SK-N-SH (cell line): ENCODE data around the gene C3orf70. TPM values are rescaled to one million over a fixed set of nuclear protein-coding genes. Genes with fewer than 3 reads are reported as not detected.
A peak's percentile ranks its signal among the peaks of the same experiment; 100 is the strongest.

Experiments used
- CTCF ChIA-PET: fragments of 300-600, 350-600 bp; formaldehyde crosslinking; extraction: SDS; loops from one replicate; lab custom pipeline; 2021; lab: Yijun Ruan, JAX
- POLR2A ChIA-PET: fragments of 350-600 bp; sonication (Branson Sonifier 250); formaldehyde crosslinking; extraction: SDS; loops from one replicate; lab custom pipeline; 2020; ENCODE audit warnings: antibody characterized with exemption, inconsistent platforms; lab: Yijun Ruan, JAX
- DNase-seq: peaks from one replicate; pipeline ENCODE4 v3.0.0; 2012
- H2AFZ ChIP-seq: fragments of 200-600 bp; sonication (generic); 2 replicates; pipeline ENCODE4 v1.8.1; 2016; ENCODE audit warnings: antibody characterized with exemption, mild to moderate bottlenecking, low read depth
- H3F3A ChIP-seq: fragments of 200-600 bp; sonication (generic); replicated peaks from 2 replicates; pipeline ENCODE3; 2016; ENCODE audit warnings: antibody characterized with exemption, mild to moderate bottlenecking; ENCODE audit not compliant: insufficient read depth
- H3K27ac ChIP-seq, 2 experiments: fragments of 200-500 bp in 1 of 2; fragments of 200-600 bp in 1 of 2; sonication (Bioruptor generic) in 1 of 2; sonication (generic), shearing (Covaris generic) in 1 of 2; 2 replicates each; pipeline versions ENCODE4 v1.5.1 to v1.6.1; 2014 to 2016; ENCODE audit warnings: low read depth in 2 of 2, inconsistent platforms in 1 of 2, low read length in 1 of 2, mild to moderate bottlenecking in 1 of 2, mixed read lengths in 1 of 2
- H3K27me3 ChIP-seq: fragments of 200-600 bp; sonication (generic), shearing (Covaris generic); 2 replicates; pipeline ENCODE4 v1.6.1; 2016; ENCODE audit warnings: mixed run types; ENCODE audit not compliant: insufficient read depth
- H3K36me3 ChIP-seq, 2 experiments: fragments of 200-500 bp in 1 of 2; fragments of 200-600 bp in 1 of 2; sonication (Bioruptor generic) in 1 of 2; sonication (generic) in 1 of 2; replicated peaks in 1 of 2; 2 replicates each; pipeline versions ENCODE3 to v1.5.1; 2014 to 2016; ENCODE audit warnings: low read length in 1 of 2, mild to moderate bottlenecking in 1 of 2; ENCODE audit not compliant: insufficient read depth in 2 of 2, control insufficient read depth in 1 of 2
- H3K4me1 ChIP-seq, 2 experiments: fragments of 200-500 bp in 1 of 2; fragments of 200-600 bp in 1 of 2; sonication (Bioruptor generic) in 1 of 2; sonication (generic), shearing (Covaris generic) in 1 of 2; 2 replicates each; pipeline versions ENCODE4 v1.5.1 to v1.6.1; 2014 to 2016; ENCODE audit warnings: low read depth in 1 of 2, low read length in 1 of 2, mixed run types in 1 of 2; ENCODE audit not compliant: insufficient read depth in 2 of 2, control insufficient read depth in 1 of 2
- H3K4me2 ChIP-seq: fragments of 200-600 bp; sonication (generic), shearing (Covaris generic); 2 replicates; pipeline ENCODE4 v1.6.1; 2017; ENCODE audit warnings: mixed run types
- H3K4me3 ChIP-seq, 2 experiments: fragments of 200-500 bp in 1 of 2; fragments of 200-600 bp in 1 of 2; sonication (Bioruptor generic) in 1 of 2; sonication (generic), shearing (Covaris generic) in 1 of 2; 2 replicates each; pipeline versions ENCODE4 v1.5.1 to v1.8.1; 2014 to 2016; ENCODE audit warnings: low read depth in 2 of 2, inconsistent platforms in 1 of 2, low read length in 1 of 2, mild to moderate bottlenecking in 1 of 2, mixed read lengths in 1 of 2, moderate library complexity in 1 of 2
- H3K79me2 ChIP-seq: fragments of 200-600 bp; sonication (generic); 2 replicates; pipeline ENCODE4 v1.8.1; 2017; ENCODE audit warnings: mild to moderate bottlenecking; ENCODE audit not compliant: insufficient read depth
- H3K9ac ChIP-seq: fragments of 200-600 bp; sonication (generic); 2 replicates; pipeline ENCODE4 v1.6.1; 2017; ENCODE audit warnings: mixed run types
- H3K9me2 ChIP-seq: fragments of 200-600 bp; sonication (generic); 2 replicates; pipeline ENCODE4 v1.6.1; 2017; ENCODE audit warnings: mixed run types
- H3K9me3 ChIP-seq: fragments of 200-600 bp; sonication (generic); 2 replicates; pipeline ENCODE4 v1.6.1; 2017; ENCODE audit warnings: mixed run types, mild to moderate bottlenecking, moderate library complexity
- H4K20me1 ChIP-seq: fragments of 200-600 bp; sonication (generic); 2 replicates; pipeline ENCODE4 v1.6.1; 2017; ENCODE audit warnings: mild to moderate bottlenecking, mixed run types; ENCODE audit not compliant: insufficient read depth
- FOSL2 ChIP-seq: IDR thresholded peaks from 2 replicates; pipeline ENCODE4 v1.4.0; 2012; ENCODE audit warnings: low read depth, mild to moderate bottlenecking, moderate library complexity, borderline replicate concordance
- FOXJ3 ChIP-seq: sonication (generic); formaldehyde crosslinking; IDR thresholded peaks from 2 replicates; pipeline ENCODE4 v1.5.1; 2020; ENCODE audit warnings: mild to moderate bottlenecking, missing genetic modification reagents
- GATA2 ChIP-seq: sonication (generic); formaldehyde crosslinking; IDR thresholded peaks from 2 replicates; pipeline ENCODE4 v1.5.0; 2020; ENCODE audit warnings: mild to moderate bottlenecking, missing genetic modification reagents
- JUND ChIP-seq: IDR thresholded peaks from 2 replicates; pipeline ENCODE4 v1.4.0; 2012
- NFIC ChIP-seq: IDR thresholded peaks from 2 replicates; pipeline ENCODE4 v1.4.0; 2012; ENCODE audit warnings: borderline replicate concordance
- RAD21 ChIP-seq: IDR thresholded peaks from 2 replicates; pipeline ENCODE4 v1.6.1; 2012; ENCODE audit warnings: mild to moderate bottlenecking, low read length
- SIN3A ChIP-seq: IDR thresholded peaks from 2 replicates; pipeline ENCODE4 v1.6.1; 2012; ENCODE audit warnings: low read depth, mild to moderate bottlenecking, low read length, moderate library complexity, borderline replicate concordance
- SMC3 ChIP-seq: IDR thresholded peaks from 2 replicates; pipeline ENCODE4 v1.6.1; 2012; ENCODE audit warnings: low read depth, low read length, improper control_type of control experiment
- TAF1 ChIP-seq: IDR thresholded peaks from 2 replicates; pipeline ENCODE4 v1.6.1; 2012; ENCODE audit warnings: low read depth, mild to moderate bottlenecking, low read length, moderate library complexity, borderline replicate concordance
- YY1 ChIP-seq: IDR thresholded peaks from 2 replicates; pipeline ENCODE4 v1.4.0; 2012; ENCODE audit warnings: low read depth, mild to moderate bottlenecking
- WGBS: methylation state at CpG from one replicate; pipeline ENCODE4 v1.1.6; 2017; ENCODE audit warnings: low lambda C conversion rate; 5-methylcytosine and 5-hydroxymethylcytosine counted together
- polyA plus RNA-seq, 3 experiments: library from polyadenylated mRNA; depleted of rRNA; stranded (reverse); fragments of >200 nt; gene quantifications; 2 replicates each; pipeline ENCODE4 v1.2.3, GENCODE V29; 2012
- TF ChIP-seq, protein P1 (sequence below): fragments of 150-350 bp; IDR thresholded peaks from 2 replicates; pipeline ENCODE4 v1.6.1; 2017; ENCODE audit warnings: antibody characterized with exemption, low read length, low read depth, borderline replicate concordance
- TF ChIP-seq, protein P2 (sequence below): IDR thresholded peaks from 2 replicates; pipeline ENCODE4 v1.4.0; 2012; ENCODE audit warnings: low read depth
- TF ChIP-seq, protein P3 (sequence below): IDR thresholded peaks from 2 replicates; pipeline ENCODE4 v1.6.1; 2012; ENCODE audit warnings: mild to moderate bottlenecking, low read depth, low read length, moderate library complexity

Gene C3orf70
- polyA plus RNA-seq, 1 of the 3 experiments (the other 2 are of a cell fraction): under 0.01 TPM

DNA sequence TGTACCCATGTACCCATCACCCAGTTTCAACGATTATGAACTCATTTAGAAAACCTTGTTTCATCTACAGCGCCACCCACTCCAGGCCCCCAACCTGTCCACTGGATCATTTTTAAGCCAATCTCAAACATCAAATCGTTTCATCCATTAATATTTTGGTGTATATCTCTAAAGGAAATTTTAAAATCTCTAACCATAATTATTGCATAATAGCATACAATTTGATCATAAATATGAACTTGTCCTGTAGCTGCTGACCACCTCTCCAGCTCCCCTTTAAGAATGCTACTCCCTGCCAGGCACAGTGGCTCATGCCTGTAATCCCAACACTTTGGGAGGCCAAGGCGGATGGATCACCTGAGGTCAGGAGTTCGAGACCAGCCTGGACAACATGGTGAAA lies 2.8 kb upstream of the C3orf70 start:
- POLR2A ChIA-PET: no interaction called here
- H4K20me1 ChIP-seq: no peaks in the 10 kb centered on the region
- H3K4me3 ChIP-seq: no peak overlapping the region
- CTCF ChIA-PET: interaction anchor here (1.0 kb wide), 1 partner anchor 20 kb away, joined by 3 read pairs; no protein-coding TSS in a partner anchor
- H3K9me2 ChIP-seq: no peaks in the 10 kb centered on the region
- H3K9ac ChIP-seq: no peak overlapping the region
- H3K27me3 ChIP-seq: peaks cover 31% of the 10 kb centered on the region
- H3K4me2 ChIP-seq: no peak overlapping the region
- no peak for TF ChIP-seq SMC3
- TF ChIP-seq, all 33 proteins: peak for 0
- H3K4me1 ChIP-seq: peaks cover 0 to 6% of the 10 kb centered on the region in 2 experiments; a peak in 1 of 4 replicates
- H3K36me3 ChIP-seq: no peaks in the 10 kb centered on the region
- H3K27ac ChIP-seq: no peak overlapping the region
- no peaks in the 10 kb centered on the region for H3K9me3 ChIP-seq
- 68% methylated on average over 5 of the region's 5 CpGs for WGBS
- H3F3A ChIP-seq: no peaks in the 10 kb centered on the region
- H2AFZ ChIP-seq: no peak overlapping the region
- H3K79me2 ChIP-seq: no peaks in the 10 kb centered on the region
- DNase-seq: no peak

DNA sequence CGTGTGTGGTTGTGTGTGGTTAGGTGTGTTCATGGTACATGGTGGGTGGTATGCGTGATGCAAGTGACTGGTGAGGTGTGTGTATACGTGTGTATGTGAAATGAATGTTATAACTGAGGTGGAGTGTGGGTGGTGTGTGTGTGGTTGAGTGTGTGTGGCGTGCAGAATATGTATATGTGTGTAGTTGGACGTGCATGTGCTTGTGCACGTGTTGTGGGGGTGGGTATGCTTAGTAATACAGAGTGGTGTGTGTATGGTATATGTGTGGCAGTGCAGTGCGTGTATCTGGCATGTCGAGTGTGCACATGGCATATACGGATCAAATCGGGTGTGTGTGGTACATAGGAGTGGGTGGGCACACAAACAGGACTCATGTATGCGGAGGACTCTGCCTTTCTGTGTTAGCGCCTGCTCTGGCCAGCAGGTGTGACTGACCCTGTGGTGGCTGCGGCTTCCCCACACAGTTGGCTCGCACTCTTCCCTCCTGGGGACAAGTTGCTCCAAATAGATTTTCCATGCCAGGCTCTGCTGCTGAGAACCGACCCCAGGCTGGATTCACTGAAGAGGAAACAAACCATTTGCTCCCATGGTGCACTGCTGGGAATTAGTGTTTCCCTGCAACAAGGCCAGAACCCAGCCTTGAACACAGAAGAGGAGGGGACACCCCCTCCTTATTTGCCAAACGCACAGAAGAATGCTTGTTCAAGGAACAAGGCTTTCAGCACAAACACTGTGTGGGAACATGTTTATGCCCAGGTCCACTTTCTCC lies 1.2 kb upstream of the C3orf70 start:
- Histone ChIP-seq H3K9ac (no peak overlapping the region), H4K20me1 (no peaks in the 10 kb centered on the region), H3K4me3 (no peak overlapping the region), H3K27me3 (peaks cover 36% of the 10 kb centered on the region)
- POLR2A ChIA-PET: no interaction called here
- 89% methylated on average over 16 of the region's 16 CpGs for WGBS
- TF ChIP-seq FOXJ3 (CRISPR knock-in tag): no peak
- TF ChIP-seq FOSL2: no peak
- TF ChIP-seq YY1: no peak
- TF ChIP-seq, protein P1, sequence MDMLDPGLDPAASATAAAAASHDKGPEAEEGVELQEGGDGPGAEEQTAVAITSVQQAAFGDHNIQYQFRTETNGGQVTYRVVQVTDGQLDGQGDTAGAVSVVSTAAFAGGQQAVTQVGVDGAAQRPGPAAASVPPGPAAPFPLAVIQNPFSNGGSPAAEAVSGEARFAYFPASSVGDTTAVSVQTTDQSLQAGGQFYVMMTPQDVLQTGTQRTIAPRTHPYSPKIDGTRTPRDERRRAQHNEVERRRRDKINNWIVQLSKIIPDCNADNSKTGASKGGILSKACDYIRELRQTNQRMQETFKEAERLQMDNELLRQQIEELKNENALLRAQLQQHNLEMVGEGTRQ: no peak
- TF ChIP-seq, all 33 proteins: peak for 0
- CTCF ChIA-PET: no interaction called here
- DNase-seq: peak; percentile 30
- H2AFZ ChIP-seq: no peak overlapping the region
- no peaks in the 10 kb centered on the region for H3F3A ChIP-seq
- H3K36me3 ChIP-seq: no peaks in the 10 kb centered on the region
- no peaks in the 10 kb centered on the region for H3K79me2 ChIP-seq
- no peak overlapping the region for H3K4me2 ChIP-seq
- peaks cover 0 to 6% of the 10 kb centered on the region in 2 experiments; a peak in 1 of 4 replicates for H3K4me1 ChIP-seq
- H3K9me3 ChIP-seq: no peaks in the 10 kb centered on the region
- H3K27ac ChIP-seq: no peak overlapping the region
- H3K9me2 ChIP-seq: no peaks in the 10 kb centered on the region

DNA sequence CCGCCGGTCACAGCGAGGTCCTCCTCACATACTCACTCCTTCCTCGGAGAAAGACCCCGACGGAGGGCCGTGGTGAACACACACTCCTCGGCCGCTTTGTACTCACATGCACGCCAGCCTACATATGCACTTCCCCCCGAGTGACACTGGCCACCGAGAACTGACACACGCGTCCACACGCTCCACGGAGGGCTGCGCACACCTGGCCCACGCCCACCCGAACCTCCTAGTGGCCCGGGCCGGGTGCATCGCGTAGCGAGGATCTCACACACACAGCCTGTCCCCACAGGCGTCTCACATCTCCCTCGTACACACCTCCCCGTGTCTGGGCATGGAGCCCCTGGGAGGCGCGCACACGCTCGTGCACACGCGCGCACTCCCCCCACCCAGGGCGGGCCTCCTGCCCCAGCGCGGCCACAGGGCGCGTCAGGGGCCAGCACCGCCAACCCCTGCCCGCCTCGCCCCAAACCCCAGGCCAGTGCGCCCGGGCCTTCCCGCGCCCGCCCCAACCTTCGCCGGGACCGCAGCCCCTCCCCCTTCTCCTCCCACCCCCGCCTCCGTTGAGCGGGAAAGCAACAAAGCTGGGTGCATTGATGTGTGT lies 411 bp upstream of the C3orf70 start:
- Histone ChIP-seq H3K4me3 (peak overlapping the region; percentile 49; a peak in 3 of 4 replicates), H4K20me1 (no peaks in the 10 kb centered on the region), H3K4me2 (peak overlapping the region; percentile 62), H3K9me2 (no peaks in the 10 kb centered on the region), H3K36me3 (no peaks in the 10 kb centered on the region), H3K9ac (no peak overlapping the region), H3K27me3 (peaks cover 36% of the 10 kb centered on the region), H3F3A (no peaks in the 10 kb centered on the region), H3K9me3 (no peaks in the 10 kb centered on the region), H3K4me1 (peaks cover 0 to 6% of the 10 kb centered on the region in 2 experiments; a peak in 1 of 4 replicates), H2AFZ (0 out of 2 replicates have a peak overlapping the region, but pooled peaks have one; percentile 46), H3K79me2 (no peaks in the 10 kb centered on the region), H3K27ac (no peak overlapping the region)
- TF ChIP-seq YY1 (no peak), GATA2 (CRISPR knock-in tag) (no peak), JUND (no peak), NFIC (no peak), SIN3A (no peak), TAF1 (no peak), RAD21 (no peak)
- TF ChIP-seq, protein P2, sequence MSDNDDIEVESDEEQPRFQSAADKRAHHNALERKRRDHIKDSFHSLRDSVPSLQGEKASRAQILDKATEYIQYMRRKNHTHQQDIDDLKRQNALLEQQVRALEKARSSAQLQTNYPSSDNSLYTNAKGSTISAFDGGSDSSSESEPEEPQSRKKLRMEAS: no peak
- TF ChIP-seq, protein P3, sequence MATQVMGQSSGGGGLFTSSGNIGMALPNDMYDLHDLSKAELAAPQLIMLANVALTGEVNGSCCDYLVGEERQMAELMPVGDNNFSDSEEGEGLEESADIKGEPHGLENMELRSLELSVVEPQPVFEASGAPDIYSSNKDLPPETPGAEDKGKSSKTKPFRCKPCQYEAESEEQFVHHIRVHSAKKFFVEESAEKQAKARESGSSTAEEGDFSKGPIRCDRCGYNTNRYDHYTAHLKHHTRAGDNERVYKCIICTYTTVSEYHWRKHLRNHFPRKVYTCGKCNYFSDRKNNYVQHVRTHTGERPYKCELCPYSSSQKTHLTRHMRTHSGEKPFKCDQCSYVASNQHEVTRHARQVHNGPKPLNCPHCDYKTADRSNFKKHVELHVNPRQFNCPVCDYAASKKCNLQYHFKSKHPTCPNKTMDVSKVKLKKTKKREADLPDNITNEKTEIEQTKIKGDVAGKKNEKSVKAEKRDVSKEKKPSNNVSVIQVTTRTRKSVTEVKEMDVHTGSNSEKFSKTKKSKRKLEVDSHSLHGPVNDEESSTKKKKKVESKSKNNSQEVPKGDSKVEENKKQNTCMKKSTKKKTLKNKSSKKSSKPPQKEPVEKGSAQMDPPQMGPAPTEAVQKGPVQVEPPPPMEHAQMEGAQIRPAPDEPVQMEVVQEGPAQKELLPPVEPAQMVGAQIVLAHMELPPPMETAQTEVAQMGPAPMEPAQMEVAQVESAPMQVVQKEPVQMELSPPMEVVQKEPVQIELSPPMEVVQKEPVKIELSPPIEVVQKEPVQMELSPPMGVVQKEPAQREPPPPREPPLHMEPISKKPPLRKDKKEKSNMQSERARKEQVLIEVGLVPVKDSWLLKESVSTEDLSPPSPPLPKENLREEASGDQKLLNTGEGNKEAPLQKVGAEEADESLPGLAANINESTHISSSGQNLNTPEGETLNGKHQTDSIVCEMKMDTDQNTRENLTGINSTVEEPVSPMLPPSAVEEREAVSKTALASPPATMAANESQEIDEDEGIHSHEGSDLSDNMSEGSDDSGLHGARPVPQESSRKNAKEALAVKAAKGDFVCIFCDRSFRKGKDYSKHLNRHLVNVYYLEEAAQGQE: no peak
- 40% methylated on average over 17 of the region's 53 CpGs for WGBS
- ChIA-PET CTCF (no interaction called here), POLR2A (no interaction called here)
- peak; percentile 73 for DNase-seq
